Neural cell (in vitro differentiated cells): ENCODE data around the gene KIF5A. TPM values are rescaled to one million over a fixed set of nuclear protein-coding genes. Genes with fewer than 3 reads are reported as not detected.

Source experiments
- H2AFZ ChIP-seq: fragments of 200-600, 300-800 bp; sonication (generic), shearing (Covaris generic); 2 replicates; pipeline ENCODE4 v1.6.0; 2014; ENCODE audit warnings: low read depth, mild to moderate bottlenecking, antibody characterized with exemption, low read length, moderate library complexity
- H3F3A ChIP-seq: fragments of 200-600 bp; shearing (Covaris generic); 2 replicates; pipeline ENCODE4 v1.6.1; 2016; ENCODE audit warnings: mild to moderate bottlenecking, moderate library complexity, mixed read lengths, antibody characterized with exemption, low read length; ENCODE audit not compliant: insufficient read depth, poor library complexity, severe bottlenecking
- H3K27ac ChIP-seq: fragments of 200-600, 300-800 bp; sonication (generic), shearing (Covaris generic); 2 replicates; pipeline ENCODE4 v1.5.1; 2014; ENCODE audit warnings: mild to moderate bottlenecking, low read length, moderate library complexity
- H3K27me3 ChIP-seq: fragments of 300-800, 200-600 bp; sonication (generic), shearing (Covaris generic); 2 replicates; pipeline ENCODE4 v1.6.0; 2014; ENCODE audit warnings: mild to moderate bottlenecking, low read depth, low read length, moderate library complexity; ENCODE audit not compliant: insufficient read depth
- H3K36me3 ChIP-seq: fragments of 300-800, 200-600 bp; sonication (generic), shearing (Covaris generic); 2 replicates; pipeline ENCODE4 v1.5.1; 2014; ENCODE audit warnings: mild to moderate bottlenecking, antibody characterized with exemption, low read length, moderate library complexity; ENCODE audit not compliant: insufficient read depth
- H3K4me2 ChIP-seq: fragments of 300-800, 200-600 bp; sonication (generic), shearing (Covaris generic); 2 replicates; pipeline ENCODE4 v1.6.0; 2014; ENCODE audit warnings: mild to moderate bottlenecking, low read length
- H3K4me3 ChIP-seq: fragments of 300-800, 200-600 bp; sonication (generic), shearing (Covaris generic); 2 replicates; pipeline ENCODE4 v1.5.1; 2014; ENCODE audit warnings: mild to moderate bottlenecking, low read length, moderate library complexity
- H3K79me2 ChIP-seq: fragments of 200-600 bp; shearing (Covaris generic); replicated peaks from 2 replicates; pipeline ENCODE4 v1.6.0; 2014; ENCODE audit warnings: mild to moderate bottlenecking, low read length, moderate library complexity; ENCODE audit not compliant: insufficient read depth
- H3K9ac ChIP-seq: fragments of 300-800, 200-600 bp; sonication (generic), shearing (Covaris generic); 2 replicates; pipeline ENCODE4 v1.6.1; 2016; ENCODE audit warnings: mild to moderate bottlenecking, low read length, mixed read lengths
- H3K9me2 ChIP-seq: fragments of 200-600 bp; shearing (Covaris generic); 2 replicates; pipeline ENCODE4 v1.6.1; 2016; ENCODE audit warnings: mild to moderate bottlenecking, low read length, mixed read lengths; ENCODE audit not compliant: insufficient read depth
- H3K9me3 ChIP-seq: fragments of 200-600, 300-800 bp; sonication (generic), shearing (Covaris generic); 2 replicates; pipeline ENCODE4 v1.6.1; 2016; ENCODE audit warnings: mild to moderate bottlenecking, mixed run types, low read length, moderate library complexity, mixed read lengths
- H4K20me1 ChIP-seq: fragments of 200-600 bp; shearing (Covaris generic); 2 replicates; pipeline ENCODE4 v1.6.1; 2016; ENCODE audit warnings: mild to moderate bottlenecking, mixed run types; ENCODE audit not compliant: insufficient read depth
- EP300 ChIP-seq: fragments of 450-650 bp; conservative IDR thresholded peaks from 2 replicates; pipeline ENCODE4 v1.6.1; 2014; ENCODE audit warnings: antibody characterized with exemption, mild to moderate bottlenecking, moderate library complexity; ENCODE audit not compliant: poor library complexity, severe bottlenecking
- EZH2 ChIP-seq: fragments of 200-600, 300-800 bp; shearing (Covaris generic), sonication (generic); IDR thresholded peaks from 2 replicates; pipeline ENCODE4 v1.6.1; 2014; ENCODE audit warnings: antibody characterized with exemption, low read length, borderline replicate concordance, mild to moderate bottlenecking; ENCODE audit not compliant: insufficient read depth, poor library complexity, severe bottlenecking
- MXI1 ChIP-seq: fragments of 450-650 bp; conservative IDR thresholded peaks from 2 replicates; pipeline ENCODE4 v1.6.1; 2014; ENCODE audit warnings: antibody characterized with exemption, mild to moderate bottlenecking; ENCODE audit not compliant: poor library complexity, severe bottlenecking
- POLR2AphosphoS5 ChIP-seq: IDR thresholded peaks from 2 replicates; pipeline ENCODE4 v1.6.1; 2012
- RAD21 ChIP-seq: fragments of 450-650 bp; conservative IDR thresholded peaks from 2 replicates; pipeline ENCODE4 v1.6.1; 2014; ENCODE audit warnings: antibody characterized with exemption, mild to moderate bottlenecking, moderate library complexity
- SMC3 ChIP-seq: fragments of 450-650 bp; conservative IDR thresholded peaks from 2 replicates; pipeline ENCODE4 v1.6.1; 2014; ENCODE audit warnings: antibody characterized with exemption, mild to moderate bottlenecking, moderate library complexity; ENCODE audit not compliant: poor library complexity
- TAF1 ChIP-seq: IDR thresholded peaks from 2 replicates; pipeline ENCODE4 v1.6.1; 2012; ENCODE audit warnings: low read depth
- polyA plus RNA-seq: library from polyadenylated mRNA; depleted of rRNA; stranded (reverse); fragments of >200 nt; gene quantifications from 2 replicates; pipeline ENCODE4 v1.2.3, GENCODE V29; 2014
- TF ChIP-seq, protein P1 (sequence below): fragments of 450-650 bp; IDR thresholded peaks from 2 replicates; pipeline ENCODE4 v1.5.1; 2014; ENCODE audit warnings: antibody characterized with exemption, mild to moderate bottlenecking, moderate library complexity; ENCODE audit not compliant: poor library complexity, severe bottlenecking
- TF ChIP-seq, protein P2 (sequence below): IDR thresholded peaks from 2 replicates; pipeline ENCODE4 v1.6.1; 2012; ENCODE audit warnings: borderline replicate concordance

The KIF5A gene
- polyA plus RNA-seq, 1 donor from 2014 or later = 58.8 TPM

DNA sequence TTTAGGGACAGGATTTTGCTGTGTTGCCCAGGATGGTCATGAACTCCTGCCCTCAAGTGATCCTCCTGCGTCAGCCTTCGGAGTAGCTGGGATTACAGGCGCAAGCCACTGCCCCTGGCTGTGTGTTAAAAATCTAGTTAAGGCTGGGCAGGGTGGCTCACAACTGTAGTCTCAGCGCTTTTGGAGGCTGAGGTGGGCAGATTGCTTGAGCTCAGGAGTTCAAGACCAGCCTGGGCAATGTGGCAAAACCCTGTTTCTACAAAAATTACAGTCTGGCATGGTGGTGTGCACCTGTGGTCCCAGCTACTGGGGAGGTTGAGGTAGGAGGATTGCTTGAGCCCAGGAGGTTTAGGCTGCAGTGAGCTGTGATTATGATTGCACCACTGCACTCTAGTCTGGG, 38.7 kb upstream of the KIF5A start:
- no peaks in the 10 kb centered on the region for H3K27me3 ChIP-seq
- H4K20me1 ChIP-seq = no peaks in the 10 kb centered on the region
- H2AFZ ChIP-seq = no peak overlapping the region
- no peaks in the 10 kb centered on the region for H3F3A ChIP-seq
- H3K9me2 ChIP-seq = no peaks in the 10 kb centered on the region
- no peak overlapping the region for H3K4me3 ChIP-seq
- H3K36me3 ChIP-seq = peaks cover 7% of the 10 kb centered on the region
- H3K4me2 ChIP-seq = no peak overlapping the region
- no peaks in the 10 kb centered on the region for H3K9me3 ChIP-seq
- TF ChIP-seq TAF1 (no peak), POLR2AphosphoS5 (no peak)
- no peak overlapping the region for H3K9ac ChIP-seq
- H3K79me2 ChIP-seq = no peaks in the 10 kb centered on the region
- H3K27ac ChIP-seq = no peak overlapping the region

DNA sequence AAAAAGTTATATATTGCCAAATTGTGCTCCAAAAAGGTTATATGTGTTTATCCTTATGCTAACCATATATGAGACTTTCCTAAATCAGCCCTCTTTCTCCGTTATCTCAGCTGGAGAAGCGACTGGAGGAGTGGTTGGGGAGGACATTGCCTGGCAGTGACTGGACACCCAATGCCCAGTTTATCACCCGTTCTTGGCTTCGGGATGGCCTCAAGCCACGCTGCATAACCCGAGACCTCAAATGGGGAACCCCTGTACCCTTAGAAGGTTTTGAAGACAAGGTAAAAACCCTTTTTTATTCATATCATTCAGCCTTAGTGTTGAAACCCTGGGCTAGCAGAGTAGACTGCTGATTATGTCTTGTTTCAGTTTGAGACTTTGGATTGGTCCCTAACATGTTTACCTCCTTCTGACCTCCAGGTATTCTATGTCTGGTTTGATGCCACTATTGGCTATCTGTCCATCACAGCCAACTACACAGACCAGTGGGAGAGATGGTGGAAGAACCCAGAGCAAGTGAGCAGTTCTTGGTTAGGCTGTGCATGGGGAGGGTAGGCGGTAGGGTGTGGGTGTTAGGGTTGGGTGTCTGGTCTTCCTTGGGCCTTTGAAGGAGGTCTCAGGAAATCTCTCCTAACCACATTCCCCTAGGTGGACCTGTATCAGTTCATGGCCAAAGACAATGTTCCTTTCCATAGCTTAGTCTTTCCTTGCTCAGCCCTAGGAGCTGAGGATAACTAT, 38.1 kb upstream of the KIF5A start:
- TF ChIP-seq RAD21 (no peak), TAF1 (no peak), EP300 (no peak), MXI1 (no peak), POLR2AphosphoS5 (no peak), SMC3 (no peak)
- TF ChIP-seq, protein P1, sequence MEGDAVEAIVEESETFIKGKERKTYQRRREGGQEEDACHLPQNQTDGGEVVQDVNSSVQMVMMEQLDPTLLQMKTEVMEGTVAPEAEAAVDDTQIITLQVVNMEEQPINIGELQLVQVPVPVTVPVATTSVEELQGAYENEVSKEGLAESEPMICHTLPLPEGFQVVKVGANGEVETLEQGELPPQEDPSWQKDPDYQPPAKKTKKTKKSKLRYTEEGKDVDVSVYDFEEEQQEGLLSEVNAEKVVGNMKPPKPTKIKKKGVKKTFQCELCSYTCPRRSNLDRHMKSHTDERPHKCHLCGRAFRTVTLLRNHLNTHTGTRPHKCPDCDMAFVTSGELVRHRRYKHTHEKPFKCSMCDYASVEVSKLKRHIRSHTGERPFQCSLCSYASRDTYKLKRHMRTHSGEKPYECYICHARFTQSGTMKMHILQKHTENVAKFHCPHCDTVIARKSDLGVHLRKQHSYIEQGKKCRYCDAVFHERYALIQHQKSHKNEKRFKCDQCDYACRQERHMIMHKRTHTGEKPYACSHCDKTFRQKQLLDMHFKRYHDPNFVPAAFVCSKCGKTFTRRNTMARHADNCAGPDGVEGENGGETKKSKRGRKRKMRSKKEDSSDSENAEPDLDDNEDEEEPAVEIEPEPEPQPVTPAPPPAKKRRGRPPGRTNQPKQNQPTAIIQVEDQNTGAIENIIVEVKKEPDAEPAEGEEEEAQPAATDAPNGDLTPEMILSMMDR = no peak
- TF ChIP-seq, protein P2, sequence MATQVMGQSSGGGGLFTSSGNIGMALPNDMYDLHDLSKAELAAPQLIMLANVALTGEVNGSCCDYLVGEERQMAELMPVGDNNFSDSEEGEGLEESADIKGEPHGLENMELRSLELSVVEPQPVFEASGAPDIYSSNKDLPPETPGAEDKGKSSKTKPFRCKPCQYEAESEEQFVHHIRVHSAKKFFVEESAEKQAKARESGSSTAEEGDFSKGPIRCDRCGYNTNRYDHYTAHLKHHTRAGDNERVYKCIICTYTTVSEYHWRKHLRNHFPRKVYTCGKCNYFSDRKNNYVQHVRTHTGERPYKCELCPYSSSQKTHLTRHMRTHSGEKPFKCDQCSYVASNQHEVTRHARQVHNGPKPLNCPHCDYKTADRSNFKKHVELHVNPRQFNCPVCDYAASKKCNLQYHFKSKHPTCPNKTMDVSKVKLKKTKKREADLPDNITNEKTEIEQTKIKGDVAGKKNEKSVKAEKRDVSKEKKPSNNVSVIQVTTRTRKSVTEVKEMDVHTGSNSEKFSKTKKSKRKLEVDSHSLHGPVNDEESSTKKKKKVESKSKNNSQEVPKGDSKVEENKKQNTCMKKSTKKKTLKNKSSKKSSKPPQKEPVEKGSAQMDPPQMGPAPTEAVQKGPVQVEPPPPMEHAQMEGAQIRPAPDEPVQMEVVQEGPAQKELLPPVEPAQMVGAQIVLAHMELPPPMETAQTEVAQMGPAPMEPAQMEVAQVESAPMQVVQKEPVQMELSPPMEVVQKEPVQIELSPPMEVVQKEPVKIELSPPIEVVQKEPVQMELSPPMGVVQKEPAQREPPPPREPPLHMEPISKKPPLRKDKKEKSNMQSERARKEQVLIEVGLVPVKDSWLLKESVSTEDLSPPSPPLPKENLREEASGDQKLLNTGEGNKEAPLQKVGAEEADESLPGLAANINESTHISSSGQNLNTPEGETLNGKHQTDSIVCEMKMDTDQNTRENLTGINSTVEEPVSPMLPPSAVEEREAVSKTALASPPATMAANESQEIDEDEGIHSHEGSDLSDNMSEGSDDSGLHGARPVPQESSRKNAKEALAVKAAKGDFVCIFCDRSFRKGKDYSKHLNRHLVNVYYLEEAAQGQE = no peak
- no peaks in the 10 kb centered on the region for H3K79me2 ChIP-seq
- no peaks in the 10 kb centered on the region for H4K20me1 ChIP-seq
- H2AFZ ChIP-seq = no peak overlapping the region
- H3K4me3 ChIP-seq = no peak overlapping the region
- no peak overlapping the region for H3K27ac ChIP-seq
- H3K9me2 ChIP-seq = no peaks in the 10 kb centered on the region
- H3K4me2 ChIP-seq = no peak overlapping the region
- H3F3A ChIP-seq = no peaks in the 10 kb centered on the region
- H3K27me3 ChIP-seq = no peaks in the 10 kb centered on the region
- H3K36me3 ChIP-seq = peaks cover 7% of the 10 kb centered on the region
- no peaks in the 10 kb centered on the region for H3K9me3 ChIP-seq
- no peak overlapping the region for H3K9ac ChIP-seq

DNA sequence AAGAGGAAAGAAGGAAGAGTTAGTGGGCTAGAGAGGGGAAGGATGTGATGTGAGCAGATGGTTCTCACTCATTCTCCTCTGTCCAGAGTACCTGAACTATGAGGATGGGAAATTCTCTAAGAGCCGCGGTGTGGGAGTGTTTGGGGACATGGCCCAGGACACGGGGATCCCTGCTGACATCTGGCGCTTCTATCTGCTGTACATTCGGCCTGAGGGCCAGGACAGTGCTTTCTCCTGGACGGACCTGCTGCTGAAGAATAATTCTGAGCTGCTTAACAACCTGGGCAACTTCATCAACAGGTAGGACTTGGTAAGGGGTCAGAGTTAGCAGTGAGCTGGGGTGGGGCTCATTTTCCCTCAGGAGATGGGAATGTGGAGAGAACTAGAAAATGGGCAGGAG, 37.2 kb upstream of the KIF5A start:
- Histone ChIP-seq H3K36me3 (peaks cover 7% of the 10 kb centered on the region), H3K9me2 (no peaks in the 10 kb centered on the region), H3K79me2 (no peaks in the 10 kb centered on the region), H3K27ac (no peak overlapping the region), H2AFZ (no peak overlapping the region), H3K9ac (no peak overlapping the region), H4K20me1 (no peaks in the 10 kb centered on the region), H3F3A (no peaks in the 10 kb centered on the region), H3K27me3 (no peaks in the 10 kb centered on the region), H3K9me3 (no peaks in the 10 kb centered on the region), H3K4me3 (no peak overlapping the region), H3K4me2 (no peak overlapping the region)
- no peak for TF ChIP-seq MXI1
- TF ChIP-seq SMC3 = no peak
- no peak for TF ChIP-seq EZH2
- TF ChIP-seq POLR2AphosphoS5 = no peak
- TF ChIP-seq RAD21 = no peak
- no peak for TF ChIP-seq TAF1
- TF ChIP-seq EP300 = no peak
- TF ChIP-seq, protein P1 = no peak
- TF ChIP-seq, protein P2 = no peak
